B cell (primary cell): ENCODE results near the gene CACNB4. TPM values are rescaled to one million over a fixed set of nuclear protein-coding genes. Genes with fewer than 3 reads are reported as not detected.

Experiments used
- ATAC-seq: fragments of 200-7000 bp; cut with Tn5 transposase; one replicate; pipeline ENCODE4 v1.10.0; 2021; ENCODE audit warnings: low read depth, mild to moderate bottlenecking, moderate number of reproducible peaks, moderate library complexity
- CTCF ChIA-PET: fragments of 350-600 bp; sonication (Branson Sonifier 250); formaldehyde crosslinking; loops from one replicate; lab custom pipeline; 2021; ENCODE audit warnings: antibody characterized with exemption, inconsistent platforms; lab: Charles Lee
- POLR2A ChIA-PET: fragments of 350-600 bp; sonication (Branson Sonifier 250); formaldehyde crosslinking; loops from one replicate; lab custom pipeline; 2021; ENCODE audit warnings: antibody characterized with exemption; lab: Charles Lee
- DNase-seq: peaks from one replicate; pipeline ENCODE4 v3.0.0; 2013
- H2AFZ ChIP-seq: 2 replicates; pipeline ENCODE4 v1.6.1; 2012; ENCODE audit warnings: mild to moderate bottlenecking, low read depth, low read length; ENCODE audit not compliant: insufficient read depth, poor library complexity, severe bottlenecking
- H3K27ac ChIP-seq, 2 donors: 1 replicate in 1 of 2; 2 replicates in 1 of 2; pipeline ENCODE4 v1.5.1; 2012 to 2013; ENCODE audit warnings: low read length in 2 of 2, mild to moderate bottlenecking in 2 of 2, moderate library complexity in 1 of 2
- H3K27me3 ChIP-seq, 4 experiments: fragments of 200-600 bp in 1 of 4; sonication (generic) in 1 of 4; replicated peaks in 1 of 4; 1 replicate in 2 of 4; 2 replicates in 2 of 4; pipeline versions ENCODE4 v1.6.1 to v1.7.0; 2013 to 2016; ENCODE audit warnings: low read length in 3 of 4, mild to moderate bottlenecking in 2 of 4, mixed read lengths in 1 of 4, moderate library complexity in 1 of 4; ENCODE audit not compliant: insufficient read depth in 4 of 4, control insufficient read depth in 3 of 4; ENCODE audit errors: control extremely low read depth in 1 of 4
- H3K36me3 ChIP-seq, 2 experiments: replicated peaks in 1 of 2; 1 replicate in 1 of 2; 2 replicates in 1 of 2; pipeline versions ENCODE4 v1.6.1 to v1.7.1; 2013; ENCODE audit warnings: low read length in 1 of 2; ENCODE audit not compliant: insufficient read depth in 2 of 2, control insufficient read depth in 1 of 2; ENCODE audit errors: control extremely low read depth in 1 of 2, extremely low read depth in 1 of 2
- H3K4me1 ChIP-seq, 2 donors: fragments of 200-600 bp in 1 of 2; sonication (generic) in 1 of 2; 1 replicate in 1 of 2; 2 replicates in 1 of 2; pipeline versions ENCODE4 v1.5.1 to v1.6.1; 2013 to 2017; ENCODE audit warnings: low read length in 2 of 2; ENCODE audit not compliant: control insufficient read depth in 2 of 2, insufficient read depth in 2 of 2
- H3K4me2 ChIP-seq: replicated peaks from 2 replicates; pipeline ENCODE3; 2012; ENCODE audit warnings: mild to moderate bottlenecking, low read depth, low read length; ENCODE audit not compliant: poor library complexity, severe bottlenecking
- H3K4me3 ChIP-seq, 5 experiments: fragments of 200-600 bp in 1 of 5; sonication (generic) in 1 of 5; 1 replicate in 3 of 5; 2 replicates in 2 of 5; pipeline versions ENCODE4 v1.5.1 to v1.7.0; 2011 to 2016; ENCODE audit warnings: low read length in 4 of 5, mild to moderate bottlenecking in 4 of 5, low read depth in 2 of 5, control low read depth in 1 of 5, moderate library complexity in 1 of 5; ENCODE audit not compliant: insufficient read depth in 1 of 5; ENCODE audit errors: control extremely low read depth in 1 of 5, extremely low read depth in 1 of 5
- H3K79me2 ChIP-seq: fragments of 200-600 bp; sonication (generic); one replicate; pipeline ENCODE4 v1.6.0; 2016; ENCODE audit warnings: low read length; ENCODE audit not compliant: control insufficient read depth, insufficient read depth
- H3K9ac ChIP-seq: fragments of 200-600 bp; sonication (generic); 2 replicates; pipeline ENCODE4 v1.6.1; 2017; ENCODE audit warnings: mild to moderate bottlenecking, low read length, moderate library complexity
- H3K9me3 ChIP-seq, 3 donors: one replicate each; pipeline versions ENCODE4 v1.6.1 to v1.7.1; 2013; ENCODE audit warnings: low read length in 2 of 3; ENCODE audit not compliant: control insufficient read depth in 2 of 3, insufficient read depth in 1 of 3; ENCODE audit errors: control extremely low read depth in 1 of 3
- H4K20me1 ChIP-seq: 2 replicates; pipeline ENCODE4 v1.6.0; 2012; ENCODE audit warnings: mild to moderate bottlenecking, low read length; ENCODE audit not compliant: insufficient read depth, control insufficient read depth, poor library complexity, severe bottlenecking
- H3K27ac Mint-ChIP-seq: one replicate; pipeline ENCODE4 v1.8.0; 2021; ENCODE audit warnings: mixed read lengths
- H3K27me3 Mint-ChIP-seq: one replicate; pipeline ENCODE4 v1.8.0; 2021; ENCODE audit warnings: mixed read lengths
- H3K4me1 Mint-ChIP-seq: one replicate; pipeline ENCODE4 v1.8.0; 2021; ENCODE audit warnings: mixed read lengths
- H3K4me3 Mint-ChIP-seq: one replicate; pipeline ENCODE4 v1.8.0; 2021; ENCODE audit warnings: mixed read lengths
- H3K9me3 Mint-ChIP-seq: one replicate; pipeline ENCODE4 v1.8.0; 2022; ENCODE audit warnings: mixed read lengths; ENCODE audit not compliant: insufficient read depth
- EZH2 ChIP-seq: IDR thresholded peaks from 2 replicates; pipeline ENCODE4 v1.6.1; 2012; ENCODE audit warnings: borderline replicate concordance, low read depth, mild to moderate bottlenecking, moderate library complexity, low read length; ENCODE audit not compliant: insufficient read depth, poor library complexity, severe bottlenecking
- WGBS: methylation state at CpG from one replicate; pipeline ENCODE4 v1.1.5; 2013; ENCODE audit warnings: missing lambda C conversion rate; ENCODE audit not compliant: insufficient coverage; 5-methylcytosine and 5-hydroxymethylcytosine counted together
- intact Hi-C: fragments of 100-400 bp; cut with micrococcal nuclease; formaldehyde crosslinking; loops from one replicate; pipeline ENCODE4 v1.10.0; 2022
- polyA plus RNA-seq: library from polyadenylated mRNA; depleted of rRNA; stranded (reverse); fragments of >200 nt; gene quantifications from 2 replicates; pipeline ENCODE4 v1.2.3, GENCODE V29; 2012
- total RNA-seq, 2 donors: library from RNA; stranded (reverse); fragments of 120-200 nt in 1 of 2; gene quantifications; 1 replicate in 1 of 2; 2 replicates in 1 of 2; pipeline versions ENCODE4 v1.2.3 to v1.2.4, GENCODE V29; 2013 to 2022
- TF ChIP-seq, protein P1 (sequence below): fragments of 200-600 bp; IDR thresholded peaks from one replicate; pipeline ENCODE4 v1.8.0; 2022; ENCODE audit warnings: antibody characterized with exemption, mild to moderate bottlenecking

CACNB4 gene
- total and polyA plus RNA-seq, 2 donors (not counting 1 experiment from before 2014, with no cell fraction given): 0.12 to 1.4 TPM

DNA sequence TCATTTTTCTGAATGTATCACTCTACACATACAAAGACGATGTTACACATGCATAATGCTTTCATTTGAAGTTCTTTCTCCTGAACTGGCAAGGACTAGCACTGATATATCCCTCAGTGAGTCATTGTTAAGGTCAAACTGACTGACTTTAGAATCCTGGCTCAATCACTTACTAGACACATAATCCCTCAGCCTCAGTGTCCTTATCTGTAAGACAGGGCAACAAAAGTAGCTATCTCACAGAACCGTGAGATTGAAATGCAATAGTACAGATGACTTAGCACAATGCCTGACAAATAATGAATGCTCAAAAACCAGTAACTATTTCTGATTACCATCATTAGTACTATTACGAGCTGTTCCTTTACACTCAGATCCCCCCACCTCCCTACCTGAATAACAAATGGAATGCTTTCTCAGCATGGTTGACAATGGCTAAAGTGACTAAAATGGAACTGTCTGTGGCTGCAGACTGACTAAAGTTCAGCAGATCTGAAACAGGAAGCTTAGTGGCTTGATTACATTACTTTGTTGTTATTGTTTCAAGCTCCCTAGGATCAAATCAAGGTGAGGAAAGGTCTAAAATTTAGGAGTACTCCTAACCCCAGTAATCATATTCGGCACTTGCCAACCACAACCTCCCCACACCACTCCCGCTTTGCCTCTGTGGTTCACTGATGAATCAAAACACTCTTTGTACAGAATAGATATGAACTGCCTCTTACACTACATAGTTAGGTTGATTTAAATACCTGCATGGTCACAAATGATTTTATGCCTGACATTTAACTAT lies 35.8 kb upstream of the CACNB4 start:
- POLR2A ChIA-PET: no interaction called here
- H3K27ac Mint-ChIP-seq: no peak overlapping the region
- TF ChIP-seq, protein P1, sequence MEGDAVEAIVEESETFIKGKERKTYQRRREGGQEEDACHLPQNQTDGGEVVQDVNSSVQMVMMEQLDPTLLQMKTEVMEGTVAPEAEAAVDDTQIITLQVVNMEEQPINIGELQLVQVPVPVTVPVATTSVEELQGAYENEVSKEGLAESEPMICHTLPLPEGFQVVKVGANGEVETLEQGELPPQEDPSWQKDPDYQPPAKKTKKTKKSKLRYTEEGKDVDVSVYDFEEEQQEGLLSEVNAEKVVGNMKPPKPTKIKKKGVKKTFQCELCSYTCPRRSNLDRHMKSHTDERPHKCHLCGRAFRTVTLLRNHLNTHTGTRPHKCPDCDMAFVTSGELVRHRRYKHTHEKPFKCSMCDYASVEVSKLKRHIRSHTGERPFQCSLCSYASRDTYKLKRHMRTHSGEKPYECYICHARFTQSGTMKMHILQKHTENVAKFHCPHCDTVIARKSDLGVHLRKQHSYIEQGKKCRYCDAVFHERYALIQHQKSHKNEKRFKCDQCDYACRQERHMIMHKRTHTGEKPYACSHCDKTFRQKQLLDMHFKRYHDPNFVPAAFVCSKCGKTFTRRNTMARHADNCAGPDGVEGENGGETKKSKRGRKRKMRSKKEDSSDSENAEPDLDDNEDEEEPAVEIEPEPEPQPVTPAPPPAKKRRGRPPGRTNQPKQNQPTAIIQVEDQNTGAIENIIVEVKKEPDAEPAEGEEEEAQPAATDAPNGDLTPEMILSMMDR: no peak
- TF ChIP-seq EZH2: no peak

GRCh38 chr2:152132306-152132705 lies 33.5 kb upstream of the CACNB4 start:
- TF ChIP-seq, protein P1: no peak
- no peak for TF ChIP-seq EZH2
- POLR2A ChIA-PET: no interaction called here
- no peaks in the 10 kb centered on the region for H3K4me1 ChIP-seq
- no peaks in the 10 kb centered on the region for H3K9me3 ChIP-seq
- Mint-ChIP-seq H3K27ac (no peak overlapping the region), H3K27me3 (no peaks in the 10 kb centered on the region), H3K4me1 (no peaks in the 10 kb centered on the region), H3K4me3 (no peak overlapping the region), H3K9me3 (no peaks in the 10 kb centered on the region)
- H3K9ac ChIP-seq: no peak overlapping the region
- no peak for ATAC-seq
- H3K4me3 ChIP-seq: no peak overlapping the region
- intact Hi-C loops: no loop called here
- no peaks in the 10 kb centered on the region for H3K79me2 ChIP-seq
- CTCF ChIA-PET: no interaction called here
- H3K27ac ChIP-seq: no peak overlapping the region
- no CpG with 5 or more reads among the region's 1 CpG for WGBS
- H4K20me1 ChIP-seq: no peaks in the 10 kb centered on the region
- H3K4me2 ChIP-seq: no peak overlapping the region
- H3K27me3 ChIP-seq: no peaks in the 10 kb centered on the region
- peaks cover 0 to 10% of the 10 kb centered on the region in 2 experiments for H3K36me3 ChIP-seq
- no peak overlapping the region for H2AFZ ChIP-seq
- no peak for DNase-seq

More for the DNA sequence above, 35.8 kb upstream of the CACNB4 start:
- WGBS: 100% methylated on average over 2 of the region's 5 CpGs
- Mint-ChIP-seq H3K4me1 (no peaks in the 10 kb centered on the region), H3K27me3 (no peaks in the 10 kb centered on the region), H3K4me3 (no peak overlapping the region), H3K9me3 (no peaks in the 10 kb centered on the region)
- Histone ChIP-seq H3K4me3 (no peak overlapping the region), H4K20me1 (no peaks in the 10 kb centered on the region), H3K4me2 (no peak overlapping the region), H3K79me2 (no peaks in the 10 kb centered on the region), H3K27me3 (no peaks in the 10 kb centered on the region), H3K27ac (no peak overlapping the region), H3K36me3 (peaks cover 2 to 6% of the 10 kb centered on the region in 2 experiments), H3K9me3 (no peaks in the 10 kb centered on the region), H3K9ac (no peak overlapping the region), H3K4me1 (no peaks in the 10 kb centered on the region), H2AFZ (no peak overlapping the region)
- no peak for DNase-seq
- CTCF ChIA-PET: no interaction called here
- no peak for ATAC-seq
- intact Hi-C loops: no loop called here
